HG03159 (cell line): ENCODE measurements around the gene SSH3.

Experiments used
- ATAC-seq: cut with Tn5 transposase; IDR thresholded peaks from one replicate; pipeline ENCODE4 v1.9.1; 2021; ENCODE audit warnings: mild to moderate bottlenecking, moderate library complexity; ENCODE audit not compliant: unreplicated experiment

Gene SSH3

GRCh38 chr11:67356387-67356863, 53.1 kb downstream of the SSH3 start:
- no peak for ATAC-seq

- ATAC-seq, result no peak
These were observed 53.7 kb downstream of the SSH3 start for GRCh38 chr11:67356864-67357561.

- no peak for ATAC-seq
These were observed 54.7 kb downstream of the SSH3 start for GRCh38 chr11:67357831-67358670.
